Measurements from ENCODE around the gene ITGAX. TPM values are rescaled to one million over a fixed set of nuclear protein-coding genes. Genes with fewer than 3 reads are reported as not detected.

Gene ITGAX
- total RNA-seq, 2 experiments from 2014 or later: not detected

DNA sequence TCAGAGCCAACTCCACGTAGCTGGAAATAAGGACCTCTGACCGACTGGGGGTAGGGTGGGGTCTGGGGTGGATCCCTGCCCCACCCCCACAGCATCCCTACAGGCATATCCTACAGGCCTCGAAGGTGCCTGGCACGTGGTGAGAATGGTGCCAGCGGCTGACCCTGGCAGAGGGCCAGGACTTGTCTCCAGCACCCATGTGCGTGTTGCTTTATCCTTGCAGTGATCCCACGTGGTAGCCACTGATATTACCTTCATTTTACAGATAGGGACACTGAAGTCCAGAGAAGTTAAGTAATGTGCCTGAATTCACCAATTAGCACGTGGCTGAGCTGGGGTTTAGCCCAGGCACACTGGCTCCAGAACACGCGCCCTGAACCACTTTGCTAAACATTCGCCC, 46.5 kb downstream of the ITGAX start:
- ChIA-PET CTCF (ENCODE audit: unreplicated experiment) (no interaction called here), POLR2A (no interaction called here)
- no peaks in the 10 kb centered on the region for H3K9me3 ChIP-seq (ENCODE audit: low read length)
- H3K27ac ChIP-seq (ENCODE audit: low read depth, low read length, poor library complexity, severe bottlenecking): no peak overlapping the region
- no peak for DNase-seq (ENCODE audit: low spot score)
- no peak overlapping the region for H3K4me3 ChIP-seq (ENCODE audit: low read depth, low read length, poor library complexity, severe bottlenecking)
- no peaks in the 10 kb centered on the region for H3K36me3 ChIP-seq (ENCODE audit: insufficient read depth, low read length)
- intact Hi-C loops (cut with micrococcal nuclease; ENCODE audit: unreplicated experiment): no loop called here
- H2AFZ ChIP-seq (ENCODE audit: low read length): no peak overlapping the region
- H3K4me1 ChIP-seq (ENCODE audit: insufficient read depth, low read length, poor library complexity, severe bottlenecking): no peaks in the 10 kb centered on the region
- BruUV-seq (replicated peaks): no TSS peak
- TF ChIP-seq EZH2phosphoT487 (IDR thresholded peaks at IDR 0.05; ENCODE audit: borderline replicate concordance, low read depth, low read length): no peak
- TF ChIP-seq, protein P1, sequence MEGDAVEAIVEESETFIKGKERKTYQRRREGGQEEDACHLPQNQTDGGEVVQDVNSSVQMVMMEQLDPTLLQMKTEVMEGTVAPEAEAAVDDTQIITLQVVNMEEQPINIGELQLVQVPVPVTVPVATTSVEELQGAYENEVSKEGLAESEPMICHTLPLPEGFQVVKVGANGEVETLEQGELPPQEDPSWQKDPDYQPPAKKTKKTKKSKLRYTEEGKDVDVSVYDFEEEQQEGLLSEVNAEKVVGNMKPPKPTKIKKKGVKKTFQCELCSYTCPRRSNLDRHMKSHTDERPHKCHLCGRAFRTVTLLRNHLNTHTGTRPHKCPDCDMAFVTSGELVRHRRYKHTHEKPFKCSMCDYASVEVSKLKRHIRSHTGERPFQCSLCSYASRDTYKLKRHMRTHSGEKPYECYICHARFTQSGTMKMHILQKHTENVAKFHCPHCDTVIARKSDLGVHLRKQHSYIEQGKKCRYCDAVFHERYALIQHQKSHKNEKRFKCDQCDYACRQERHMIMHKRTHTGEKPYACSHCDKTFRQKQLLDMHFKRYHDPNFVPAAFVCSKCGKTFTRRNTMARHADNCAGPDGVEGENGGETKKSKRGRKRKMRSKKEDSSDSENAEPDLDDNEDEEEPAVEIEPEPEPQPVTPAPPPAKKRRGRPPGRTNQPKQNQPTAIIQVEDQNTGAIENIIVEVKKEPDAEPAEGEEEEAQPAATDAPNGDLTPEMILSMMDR (conservative IDR thresholded peaks at IDR 0.05; ENCODE audit: low read length): no peak
- H4K20me1 ChIP-seq (ENCODE audit: insufficient read depth, low read length): no peaks in the 10 kb centered on the region
- H3K79me2 ChIP-seq (ENCODE audit: insufficient read depth, low read depth, low read length): no peaks in the 10 kb centered on the region
- no peaks in the 10 kb centered on the region for H3K9me2 ChIP-seq (ENCODE audit: insufficient read depth, low read length)
- H3K4me2 ChIP-seq (ENCODE audit: low read length): no peak overlapping the region

DNA sequence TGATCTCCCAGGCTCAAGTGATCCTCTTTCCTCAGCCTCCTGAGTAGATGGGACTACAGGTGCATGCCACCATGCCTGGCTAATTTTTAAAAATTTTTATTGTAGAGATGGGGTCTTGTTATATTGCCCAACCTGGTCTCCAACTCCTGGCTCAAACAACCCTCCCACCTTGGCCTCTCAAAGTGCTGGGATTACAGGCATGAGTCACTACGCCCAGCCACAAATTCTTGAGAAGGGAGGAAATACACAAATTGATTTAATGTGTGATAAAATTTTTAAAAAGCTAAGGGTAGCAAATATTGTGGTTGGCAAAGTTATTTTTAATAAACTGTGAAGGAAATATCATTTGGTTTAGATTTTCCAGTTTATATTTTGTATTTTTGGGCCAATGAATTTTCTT, 47.7 kb downstream of the ITGAX start:
- POLR2A ChIA-PET: no interaction called here
- Histone ChIP-seq H3K4me1 (ENCODE audit: insufficient read depth, low read length, poor library complexity, severe bottlenecking) (no peaks in the 10 kb centered on the region), H3K4me3 (ENCODE audit: low read depth, low read length, poor library complexity, severe bottlenecking) (no peak overlapping the region), H3K4me2 (ENCODE audit: low read length) (no peak overlapping the region), H4K20me1 (ENCODE audit: insufficient read depth, low read length) (no peaks in the 10 kb centered on the region), H3K27ac (ENCODE audit: low read depth, low read length, poor library complexity, severe bottlenecking) (no peak overlapping the region), H3K36me3 (ENCODE audit: insufficient read depth, low read length) (no peaks in the 10 kb centered on the region), H3K79me2 (ENCODE audit: insufficient read depth, low read depth, low read length) (no peaks in the 10 kb centered on the region), H3K9me3 (ENCODE audit: low read length) (no peaks in the 10 kb centered on the region), H2AFZ (ENCODE audit: low read length) (no peak overlapping the region), H3K9me2 (ENCODE audit: insufficient read depth, low read length) (no peaks in the 10 kb centered on the region)
- DNase-seq (ENCODE audit: low spot score): no peak
- TF ChIP-seq, protein P1 (conservative IDR thresholded peaks at IDR 0.05; ENCODE audit: low read length): no peak
- TF ChIP-seq EZH2phosphoT487 (IDR thresholded peaks at IDR 0.05; ENCODE audit: borderline replicate concordance, low read depth, low read length): no peak
- intact Hi-C loops (cut with micrococcal nuclease; ENCODE audit: unreplicated experiment): no loop called here
- CTCF ChIA-PET (ENCODE audit: unreplicated experiment): no interaction called here
- no TSS peak for BruUV-seq (replicated peaks)

DNA sequence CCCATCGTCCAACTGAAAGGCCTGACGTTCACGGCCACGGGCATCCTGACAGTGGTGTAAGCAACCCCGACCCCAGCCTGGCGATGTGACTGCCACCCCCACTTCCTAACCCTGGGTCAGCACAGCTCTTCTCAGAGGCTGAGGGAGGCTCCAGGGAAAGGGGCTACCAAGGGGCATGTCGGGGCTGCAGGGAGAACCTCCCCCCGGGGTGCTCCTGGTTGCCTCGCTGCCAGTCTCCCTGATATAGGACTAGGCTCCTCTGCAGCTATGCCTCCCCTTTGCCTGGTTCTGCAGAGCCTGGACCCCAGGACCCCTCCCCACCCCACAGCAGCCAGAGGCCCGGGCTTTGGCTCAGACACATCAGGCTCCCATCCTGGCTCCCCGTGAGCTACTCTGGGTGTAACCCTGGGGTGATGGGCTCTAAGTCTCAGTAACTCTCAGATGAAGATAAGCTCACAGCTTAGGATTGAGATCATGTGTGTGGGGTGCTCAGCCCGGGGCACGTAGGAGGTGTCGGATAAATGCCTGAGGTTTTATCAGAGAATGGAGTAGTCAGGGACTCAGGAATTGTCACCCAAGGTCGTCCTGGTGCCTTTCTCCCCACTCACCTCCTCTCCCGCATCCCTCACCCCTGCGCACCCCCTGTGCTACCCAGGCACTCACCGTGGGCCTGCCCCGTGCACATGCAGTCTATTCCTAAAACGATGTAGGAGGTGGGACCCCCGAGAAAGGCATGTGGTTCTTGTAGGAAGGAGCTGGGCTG, 48.8 kb downstream of the ITGAX start:
- no peak overlapping the region for H2AFZ ChIP-seq (ENCODE audit: low read length)
- no peak for DNase-seq (ENCODE audit: low spot score)
- H4K20me1 ChIP-seq (ENCODE audit: insufficient read depth, low read length): no peaks in the 10 kb centered on the region
- no peak overlapping the region for H3K4me3 ChIP-seq (ENCODE audit: low read depth, low read length, poor library complexity, severe bottlenecking)
- H3K9me3 ChIP-seq (ENCODE audit: low read length): no peaks in the 10 kb centered on the region
- H3K4me2 ChIP-seq (ENCODE audit: low read length): no peak overlapping the region
- TF ChIP-seq EZH2phosphoT487 (IDR thresholded peaks at IDR 0.05; ENCODE audit: borderline replicate concordance, low read depth, low read length): no peak
- TF ChIP-seq, protein P1 (conservative IDR thresholded peaks at IDR 0.05; ENCODE audit: low read length): no peak
- no peaks in the 10 kb centered on the region for H3K36me3 ChIP-seq (ENCODE audit: insufficient read depth, low read length)
- intact Hi-C loops (cut with micrococcal nuclease; ENCODE audit: unreplicated experiment): no loop called here
- H3K4me1 ChIP-seq (ENCODE audit: insufficient read depth, low read length, poor library complexity, severe bottlenecking): no peaks in the 10 kb centered on the region
- no peaks in the 10 kb centered on the region for H3K9me2 ChIP-seq (ENCODE audit: insufficient read depth, low read length)
- H3K27ac ChIP-seq (ENCODE audit: low read depth, low read length, poor library complexity, severe bottlenecking): no peak overlapping the region
- CTCF ChIA-PET (ENCODE audit: unreplicated experiment): no interaction called here
- no peaks in the 10 kb centered on the region for H3K79me2 ChIP-seq (ENCODE audit: insufficient read depth, low read depth, low read length)
- no TSS peak for BruUV-seq (replicated peaks)
- POLR2A ChIA-PET: no interaction called here
